ENCODE data around the gene AZI2. TPM values are rescaled to one million over a fixed set of nuclear protein-coding genes. Genes with fewer than 3 reads are reported as not detected.

Gene AZI2
- total and polyA plus RNA-seq, 9 of the 15 experiments (the other 6 are each of a cell fraction or from before 2014, with no cell fraction given), result 28.5 to 96.3 (median 70.2) TPM

DNA sequence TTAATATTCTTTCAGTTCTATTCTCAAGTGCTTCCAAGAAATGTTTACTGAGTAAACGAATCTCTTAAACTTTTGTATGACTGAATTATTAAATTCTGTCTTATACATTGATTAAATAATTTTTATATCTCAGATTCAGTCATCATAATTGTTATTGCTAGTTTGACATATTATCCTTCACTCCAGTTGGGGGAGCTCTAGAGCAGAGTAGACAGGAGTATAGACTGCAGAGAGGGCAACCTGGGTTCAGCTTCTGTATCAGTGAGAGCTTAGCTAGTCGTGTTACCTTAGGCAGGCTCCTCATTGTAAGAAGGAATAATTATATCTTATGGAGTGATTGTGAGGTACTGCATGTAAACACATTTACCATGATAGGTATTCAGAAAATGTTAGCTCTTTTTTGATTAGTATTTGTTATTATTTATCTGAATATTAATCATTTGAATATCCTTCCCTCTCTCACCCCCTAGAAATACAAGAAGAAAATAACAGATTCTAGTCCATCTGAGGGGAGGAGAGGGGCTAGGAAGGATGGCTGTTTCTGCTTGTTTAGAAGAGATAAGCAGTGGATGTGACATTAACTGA lies 31.1 kb downstream of the AZI2 start (continued):
- TF ChIP-seq BACH1 (tag; IDR thresholded peaks at IDR 0.05), result no peak
- no peak for TF ChIP-seq FOS (IDR thresholded peaks at IDR 0.05; ENCODE audit: extremely low read depth, insufficient read length)
- no peak for TF ChIP-seq POLR3G (IDR thresholded peaks at IDR 0.05; ENCODE audit: extremely low read depth, insufficient read length, insufficient replicate concordance)
- TF ChIP-seq SNIP1 (IDR thresholded peaks at IDR 0.05; ENCODE audit: low read depth), result no peak
- no peak for TF ChIP-seq YY1 (IDR thresholded peaks at IDR 0.05; ENCODE audit: borderline replicate concordance in 1 of 3, control insufficient read depth in 1 of 3, extremely low read depth in 1 of 3, insufficient read depth in 3 of 3, insufficient read length in 1 of 3, insufficient replicate concordance in 2 of 3, low read depth in 1 of 3, low read length in 2 of 3)
- TF ChIP-seq RAD21 (CRISPR knock-in tag; conservative IDR thresholded peaks at IDR 0.05 in 1 of 2, IDR thresholded peaks at IDR 0.05 in 1 of 2), result peak; percentile 20 to 32; a peak in 1 of 4 replicates
- no peak for TF ChIP-seq U2AF2 (optimal IDR thresholded peaks at IDR 0.05; ENCODE audit: low read depth, low read length)

DNA sequence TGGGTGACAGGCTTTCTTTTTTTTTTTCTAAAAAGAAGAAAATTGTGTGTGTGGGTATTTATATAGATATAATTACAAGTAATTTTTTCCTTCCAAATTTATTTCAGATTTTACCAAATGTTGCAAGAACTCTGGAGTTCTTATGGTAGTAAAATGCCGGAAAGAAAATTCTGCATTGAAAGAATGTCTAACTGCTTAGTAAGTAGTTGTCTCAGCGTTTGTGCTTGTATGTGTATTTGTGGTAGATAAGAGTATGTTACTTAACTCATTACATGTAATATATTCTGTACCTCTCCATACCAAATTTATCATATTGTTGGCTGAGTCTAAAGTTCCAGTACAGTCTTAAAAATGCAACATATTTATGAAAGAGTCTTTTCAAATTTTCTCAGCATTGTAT lies 32.4 kb downstream of the AZI2 start:
- H3K79me2 ChIP-seq (ENCODE audit: control insufficient read depth, insufficient read depth, low read length), result no peaks in the 10 kb centered on the region
- CTCF ChIA-PET (ENCODE audit: low intra/inter-chr PET ratio), result no interaction called here
- H3K4me3 ChIP-seq, result no peak overlapping the region
- H3K27me3 ChIP-seq (ENCODE audit: control insufficient read depth in 2 of 2, insufficient read depth in 2 of 2, low read length in 2 of 2), result no peaks in the 10 kb centered on the region
- ATAC-seq (no peak), FAIRE-seq (no peak), DNase-seq (ENCODE audit: extremely low read depth in 1 of 4, low spot score in 3 of 4) (no peak)
- H4K20me1 ChIP-seq (replicated peaks; ENCODE audit: control insufficient read depth, insufficient read depth, low read length), result no peaks in the 10 kb centered on the region
- POLR2A ChIA-PET, result interaction anchor here (0.7 kb wide), 1 partner anchor 33 kb away, joined by 4 read pairs; no protein-coding TSS in a partner anchor
- peaks cover 31% of the 10 kb centered on the region for H3K36me3 ChIP-seq (ENCODE audit: control insufficient read depth, insufficient read depth, low read length)
- no peak overlapping the region for H3K9ac ChIP-seq (ENCODE audit: insufficient read depth in 1 of 2, low read depth in 2 of 2, low read length in 2 of 2)
- no peaks in the 10 kb centered on the region for H3K4me1 ChIP-seq (replicated peaks in 1 of 2; ENCODE audit: control insufficient read depth in 2 of 2, insufficient read depth in 2 of 2, low read length in 2 of 2)
- intact Hi-C loops (cut with micrococcal nuclease) (no loop called here), in situ Hi-C loops (cut with MboI) (no loop called here)
- WGBS (ENCODE audit: insufficient coverage, low coverage, missing lambda C conversion rate), result 68% methylated on average over 2 of the region's 2 CpGs
- no peak overlapping the region for H3K4me2 ChIP-seq (ENCODE audit: insufficient read depth, low read length)
- H2AFZ ChIP-seq (ENCODE audit: low read depth, low read length), result no peak overlapping the region
- TF ChIP-seq JUNB (CRISPR knock-in tag; conservative IDR thresholded peaks at IDR 0.05), result no peak
- TF ChIP-seq PURB (CRISPR knock-in tag; IDR thresholded peaks at IDR 0.05; ENCODE audit: low read depth), result no peak
- no peak for TF ChIP-seq RCOR1 (IDR thresholded peaks at IDR 0.05; ENCODE audit: borderline replicate concordance in 1 of 2, low read depth in 2 of 2, low read length in 2 of 2)
- TF ChIP-seq ZNF165 (CRISPR knock-in tag; IDR thresholded peaks at IDR 0.05; ENCODE audit: borderline replicate concordance), result no peak
- no peak for TF ChIP-seq NCOR1 (IDR thresholded peaks at IDR 0.05)
- TF ChIP-seq, protein P1, sequence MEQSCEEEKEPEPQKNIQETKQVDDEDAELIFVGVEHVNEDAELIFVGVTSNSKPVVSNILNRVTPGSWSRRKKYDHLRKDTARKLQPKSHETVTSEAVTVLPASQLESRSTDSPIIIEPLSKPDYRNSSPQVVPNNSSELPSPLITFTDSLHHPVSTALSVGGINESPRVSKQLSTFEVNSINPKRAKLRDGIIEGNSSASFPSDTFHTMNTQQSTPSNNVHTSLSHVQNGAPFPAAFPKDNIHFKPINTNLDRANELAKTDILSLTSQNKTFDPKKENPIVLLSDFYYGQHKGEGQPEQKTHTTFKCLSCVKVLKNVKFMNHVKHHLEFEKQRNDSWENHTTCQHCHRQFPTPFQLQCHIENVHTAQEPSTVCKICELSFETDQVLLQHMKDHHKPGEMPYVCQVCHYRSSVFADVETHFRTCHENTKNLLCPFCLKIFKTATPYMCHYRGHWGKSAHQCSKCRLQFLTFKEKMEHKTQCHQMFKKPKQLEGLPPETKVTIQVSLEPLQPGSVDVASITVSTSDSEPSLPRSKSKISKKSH (CRISPR knock-in tag; IDR thresholded peaks at IDR 0.05), result no peak
- no peak for TF ChIP-seq POLR2A (conservative IDR thresholded peaks at IDR 0.05)
- no peaks in the 10 kb centered on the region for H3K9me3 ChIP-seq (replicated peaks; ENCODE audit: control insufficient read depth, insufficient read depth, low read depth, low read length)
- BruUV-seq (replicated peaks), result no TSS peak
- no peak overlapping the region for H3K27ac ChIP-seq (ENCODE audit: extremely low read depth, low read depth, low read length)
- H3K9me1 ChIP-seq (ENCODE audit: control insufficient read depth, insufficient read depth, low read length), result no peaks in the 10 kb centered on the region

Data from K562 (cell line).